ENCODE measurements around the gene DIAPH2.
A peak's percentile ranks its signal among the peaks of the same experiment; 100 is the strongest.
"Not testable (repeated sequence)": the region's sequence is repeated elsewhere in the genome, so short reads cannot be mapped to it uniquely, and the experiment has no call there.

DIAPH2 gene

DNA sequence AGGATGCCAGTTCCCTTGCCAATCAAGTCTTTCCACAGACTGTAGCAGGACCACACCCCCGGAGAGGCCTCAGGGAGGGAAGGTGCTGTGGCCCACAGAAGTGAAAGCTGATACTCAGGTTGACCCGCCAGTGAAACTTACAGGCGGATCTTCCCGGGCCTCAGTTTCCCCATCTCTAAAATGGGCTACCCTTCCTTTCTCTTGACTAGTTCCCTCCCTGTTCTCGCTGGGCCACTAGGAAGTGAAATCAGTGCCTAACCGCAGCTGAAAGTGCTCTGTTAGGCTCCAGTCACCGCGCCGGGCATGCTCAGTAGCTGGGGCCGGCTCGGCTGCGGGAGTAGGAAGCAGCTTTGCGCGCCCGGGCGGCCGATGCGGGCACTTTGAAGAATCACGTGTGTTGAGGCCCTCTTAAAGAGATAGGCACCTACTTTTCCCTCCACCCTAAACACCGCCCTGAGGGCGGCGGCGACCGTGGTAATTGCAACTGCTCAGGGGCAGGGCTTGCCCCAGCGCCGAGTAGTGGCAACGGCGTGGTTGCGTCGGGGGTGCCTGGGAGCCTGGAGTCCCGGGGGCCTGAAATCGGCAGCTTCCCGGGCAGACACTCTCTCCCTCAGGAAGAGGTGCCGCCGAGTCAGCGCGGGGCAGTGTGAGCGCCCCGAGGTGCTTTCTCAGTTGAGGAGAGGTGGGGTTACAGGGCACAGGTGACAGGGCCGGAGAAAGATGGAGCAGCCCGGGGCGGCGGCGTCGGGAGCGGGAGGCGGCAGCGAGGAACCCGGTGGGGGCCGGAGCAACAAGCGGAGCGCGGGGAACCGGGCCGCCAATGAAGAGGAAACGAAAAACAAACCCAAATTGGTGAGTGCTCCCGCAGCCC, at the start of gene DIAPH2:
Gene DIAPH2 (plus strand): TSS at position 504 of the 871 bp plus-strand sequence.
- DNase-seq (ENCODE audit: low spot score), result peak; percentile 38

DNA sequence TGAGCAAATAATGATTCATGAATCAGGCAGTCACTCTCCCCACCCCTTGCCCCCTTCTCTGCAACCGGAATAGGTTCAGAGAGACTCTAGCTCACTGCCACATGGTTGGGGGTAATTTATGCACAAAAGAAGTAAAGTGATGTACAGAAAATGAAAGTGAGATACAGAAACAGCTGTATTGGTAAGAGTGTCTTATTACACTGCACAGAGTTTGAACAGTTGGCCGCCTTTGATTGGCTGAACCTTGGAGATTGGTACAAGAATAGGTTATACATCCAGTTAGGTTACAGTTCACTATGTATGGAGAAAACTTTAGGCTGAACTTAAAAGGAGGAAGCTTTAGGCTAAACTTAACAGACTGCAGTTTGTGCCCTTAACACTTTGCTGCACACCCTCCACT, 34.6 kb upstream of the DIAPH2 start:
- no peak for DNase-seq (ENCODE audit: low spot score)

DNA sequence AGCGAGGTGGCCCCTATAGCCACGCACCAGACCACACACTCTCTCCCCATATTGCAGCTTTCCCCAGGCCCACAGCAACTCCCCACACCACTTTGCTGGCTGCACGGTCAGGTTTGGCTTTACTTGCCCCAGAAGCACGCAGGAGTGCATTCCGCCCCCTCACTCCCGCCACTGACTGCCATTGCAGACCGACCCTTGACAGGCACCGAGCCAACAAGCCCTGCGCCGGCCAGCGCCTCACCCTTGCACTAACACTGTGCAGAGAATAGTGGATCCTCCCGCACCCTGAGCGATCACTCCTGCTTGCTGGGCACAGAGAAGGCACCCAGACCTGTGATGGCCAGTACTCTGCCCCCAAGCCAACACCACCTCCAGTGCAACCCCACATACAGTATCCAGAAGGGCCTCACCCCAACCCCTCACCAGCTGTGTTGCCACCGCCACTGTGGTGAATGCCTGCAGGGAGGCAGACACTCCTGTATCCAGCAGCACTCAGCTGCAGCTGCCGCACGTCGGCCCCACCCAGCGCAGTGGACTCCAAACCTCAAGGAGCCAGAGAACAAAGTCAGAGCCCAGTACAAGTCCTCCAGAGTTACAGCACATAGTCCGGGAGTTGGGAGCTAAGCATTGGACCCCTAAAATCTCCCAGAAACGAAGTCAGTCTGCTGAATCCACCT, 28.6 kb upstream of the DIAPH2 start:
- no peak for DNase-seq (ENCODE audit: low spot score)

DNA sequence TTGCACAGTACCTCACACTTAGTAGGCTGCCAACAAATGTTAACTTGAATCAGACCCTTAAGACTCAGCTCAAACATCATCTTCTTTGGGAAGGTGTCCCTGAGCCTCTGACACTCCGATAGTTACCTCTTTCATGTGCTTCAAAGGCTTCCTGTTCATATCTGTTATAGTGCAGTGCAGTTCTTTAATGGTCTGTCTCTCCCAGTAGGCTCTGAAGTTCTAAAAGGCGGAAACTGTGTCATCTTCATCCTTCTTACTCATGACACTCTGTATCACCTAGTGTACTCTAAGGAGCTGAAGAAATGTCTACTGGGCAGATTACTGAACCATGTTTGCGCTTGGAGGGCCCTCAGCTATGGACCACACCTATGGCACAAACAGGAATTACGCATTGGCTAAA, 2.1 kb upstream of the DIAPH2 start:
- no peak for DNase-seq (ENCODE audit: low spot score)

DNA sequence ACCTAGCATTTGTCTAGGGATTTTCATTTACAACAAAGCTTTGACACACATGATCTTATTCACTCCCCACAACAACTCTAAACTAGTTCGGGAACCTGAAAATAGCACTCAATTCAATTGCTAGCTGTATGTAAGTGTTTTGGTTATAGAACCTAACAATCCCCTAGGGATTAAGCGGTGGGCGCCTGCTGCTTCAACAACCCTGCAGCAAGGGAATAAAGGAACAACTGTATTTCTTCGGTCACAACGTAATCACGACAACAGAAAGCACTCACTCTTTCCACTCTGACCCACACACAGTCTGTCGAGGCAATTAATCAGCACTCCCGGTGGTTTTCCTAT, 674 bp upstream of the DIAPH2 start:
- no peak for DNase-seq (ENCODE audit: low spot score)

DNA sequence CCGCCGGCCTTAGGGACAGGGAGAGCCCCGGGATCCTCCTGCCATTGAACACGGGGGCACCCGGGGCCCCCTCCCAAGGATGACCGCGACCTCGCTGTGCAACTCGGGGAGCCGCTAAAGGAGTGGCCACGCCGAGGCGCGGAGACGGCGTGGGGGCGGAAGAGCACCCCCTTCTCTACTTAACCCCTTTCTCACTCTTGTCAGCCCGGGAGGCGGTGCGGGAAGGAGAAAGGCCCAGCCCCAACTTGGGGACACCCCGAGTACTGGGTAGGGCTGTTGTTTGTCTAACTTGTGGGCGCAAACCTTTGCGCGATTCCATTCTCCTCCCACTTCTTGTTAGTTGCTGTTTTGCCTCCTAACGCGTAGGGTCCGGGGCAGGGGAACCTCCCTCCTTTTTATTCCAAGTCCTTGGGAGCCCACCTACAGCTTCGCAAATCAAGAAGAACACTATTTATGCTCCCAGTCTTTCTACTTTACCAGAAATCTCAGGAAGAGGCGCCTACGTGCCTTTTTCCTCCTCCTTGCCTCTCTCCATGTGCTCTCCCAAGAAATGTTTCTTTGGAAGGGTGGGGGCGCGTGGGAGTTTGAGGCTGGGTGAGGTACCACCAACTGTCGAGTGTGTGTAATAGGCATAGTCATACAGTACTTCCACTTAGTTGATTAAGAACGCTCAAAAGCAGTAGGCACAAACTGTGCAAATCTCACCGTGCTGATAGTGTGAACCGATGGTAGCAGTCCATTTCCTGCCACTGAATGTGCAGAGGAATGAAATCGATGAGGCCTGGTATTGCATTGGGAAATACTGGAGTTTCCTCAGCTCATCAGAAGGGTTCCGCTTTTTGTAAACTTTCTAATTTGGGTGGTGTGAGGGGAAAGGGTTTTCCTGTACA, 813 bp downstream of the DIAPH2 start:
- DNase-seq (ENCODE audit: low spot score), result no peak

DNA sequence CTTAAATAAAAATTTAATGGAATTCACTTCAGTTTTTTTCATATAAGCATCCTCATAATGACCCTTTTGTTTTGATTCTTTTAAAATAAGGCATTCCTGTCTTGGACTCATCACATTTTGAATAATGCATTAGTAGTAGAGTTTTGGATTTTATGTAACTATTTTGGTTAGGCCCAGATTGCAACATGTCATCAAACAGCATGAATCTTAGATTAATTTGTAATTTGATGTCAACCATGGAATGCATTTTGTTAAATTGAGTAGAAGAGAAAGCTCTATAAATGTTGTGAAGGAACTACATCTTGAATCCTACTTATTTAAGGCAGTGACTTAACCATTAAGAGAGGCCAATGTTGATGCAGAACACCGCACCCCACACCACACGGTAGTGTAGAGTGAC, 3.1 kb downstream of the DIAPH2 start:
- no peak for DNase-seq (ENCODE audit: low spot score)

DNA sequence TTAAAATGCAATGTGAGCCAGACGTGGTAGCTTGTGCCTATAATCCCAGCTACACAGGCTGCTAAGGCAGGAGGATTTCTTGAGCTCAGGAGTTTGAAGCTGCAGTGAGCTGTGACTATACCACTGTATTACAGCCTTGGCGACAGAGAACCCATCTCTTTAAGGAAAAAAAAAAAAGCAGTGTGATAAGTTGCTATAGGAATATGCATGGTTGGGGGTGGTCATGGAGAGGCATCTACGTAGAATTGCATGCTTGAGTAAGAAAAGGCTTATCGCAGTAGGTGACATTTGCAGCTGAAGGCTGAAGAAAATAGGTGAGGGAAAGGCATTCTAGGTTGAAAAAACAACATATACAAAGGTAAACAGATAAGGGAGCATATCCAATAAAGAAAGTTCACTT, 4.1 kb downstream of the DIAPH2 start:
- DNase-seq (ENCODE audit: low spot score), result no peak

DNA sequence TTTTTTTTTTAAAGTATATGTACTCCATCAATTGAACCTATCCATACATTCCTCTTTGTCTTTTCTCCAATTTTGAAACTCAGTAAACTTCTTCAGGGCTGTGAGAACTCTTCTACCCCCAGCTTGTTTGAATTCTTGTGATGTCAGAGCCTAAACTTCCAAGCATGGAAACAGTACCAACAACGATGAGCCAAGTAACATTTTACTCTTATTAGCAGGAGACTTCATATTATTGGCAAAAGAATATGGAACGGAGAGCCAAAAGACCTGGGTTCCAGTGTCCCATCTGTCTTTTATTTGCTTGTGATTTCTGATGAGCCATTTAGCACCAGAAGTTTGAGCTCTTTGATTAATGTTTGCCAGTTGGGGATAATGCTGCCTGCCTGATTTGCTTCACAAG, 5.3 kb downstream of the DIAPH2 start:
- no peak for DNase-seq (ENCODE audit: low spot score)

DNA sequence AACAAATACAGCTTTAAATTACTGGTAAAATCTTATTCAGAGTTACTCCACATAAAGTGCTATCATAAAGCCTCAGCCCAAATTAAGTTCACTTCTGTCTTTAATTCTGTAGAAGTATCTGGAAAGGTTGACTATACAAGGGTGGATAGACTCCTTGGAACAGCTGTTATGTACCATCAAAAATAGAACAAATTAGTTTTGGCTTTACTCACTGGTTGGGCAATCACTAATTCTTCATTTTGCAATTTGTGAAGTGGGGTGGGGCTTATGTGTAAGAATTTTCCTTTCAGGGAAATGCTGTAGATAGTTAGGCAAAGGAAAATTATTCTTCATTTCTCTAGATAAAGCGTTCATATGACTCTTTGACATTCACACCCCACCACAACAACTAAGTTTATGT, 7.8 kb downstream of the DIAPH2 start:
- DNase-seq (ENCODE audit: low spot score), result no peak

DNA sequence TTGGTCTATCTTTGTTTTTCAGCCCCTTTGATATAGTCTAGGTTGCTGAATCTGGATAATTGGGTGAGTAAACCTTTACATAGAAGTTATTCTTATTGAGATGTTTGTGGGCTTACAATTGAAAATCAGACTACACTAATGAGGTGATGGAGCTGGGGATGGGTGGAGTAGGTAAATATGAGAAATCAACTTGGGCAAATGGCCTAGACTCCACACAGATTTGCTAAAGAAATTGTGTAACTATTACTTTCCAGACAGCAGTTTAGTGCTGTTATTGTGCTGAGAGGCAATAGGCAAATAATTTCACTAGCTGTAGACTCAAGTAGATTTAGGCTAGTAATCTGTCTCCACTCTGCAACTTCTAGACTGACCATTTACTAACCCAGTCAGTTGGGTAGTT, 8.2 kb downstream of the DIAPH2 start:
- DNase-seq (ENCODE audit: low spot score), result no peak

DNA sequence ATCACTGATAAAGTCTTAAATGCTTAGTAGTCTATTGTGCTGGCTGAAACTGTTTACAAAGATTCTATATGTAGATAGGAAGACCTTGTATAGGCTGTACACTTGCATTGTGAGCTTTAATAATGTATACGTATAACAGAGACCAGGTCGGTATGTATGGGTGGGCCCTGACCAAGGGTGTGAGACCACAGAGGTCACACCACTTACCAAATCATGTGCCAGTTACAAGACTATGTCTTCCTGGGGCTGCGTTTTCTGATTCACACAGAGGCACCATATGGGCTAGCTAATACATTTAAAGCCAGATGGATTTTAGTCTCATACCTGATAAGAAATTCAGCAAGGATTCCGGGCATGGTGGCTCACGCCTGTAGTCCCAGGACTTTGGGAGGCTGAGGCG, 8.8 kb downstream of the DIAPH2 start:
- no peak for DNase-seq (ENCODE audit: low spot score)

DNA sequence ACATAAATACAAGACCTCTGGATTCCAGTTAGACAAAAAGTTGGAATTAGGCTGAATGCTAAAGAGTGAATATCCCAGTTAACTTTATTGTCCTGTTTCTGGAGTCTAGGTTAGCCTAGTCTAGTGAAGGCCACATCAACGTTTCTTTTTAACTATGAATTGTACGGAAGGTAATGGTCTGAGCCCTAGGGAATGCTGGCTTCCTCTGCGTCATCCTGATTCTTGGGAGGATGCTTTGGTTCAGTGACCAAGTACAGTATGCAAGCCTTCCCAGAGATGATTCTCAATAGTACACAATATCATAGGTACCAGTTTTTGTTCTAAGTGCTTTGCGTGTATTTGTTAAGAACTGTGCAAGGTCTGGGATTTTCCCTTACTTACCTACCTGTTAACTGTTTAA, 11.8 kb downstream of the DIAPH2 start:
- no peak for DNase-seq (ENCODE audit: low spot score)

DNA sequence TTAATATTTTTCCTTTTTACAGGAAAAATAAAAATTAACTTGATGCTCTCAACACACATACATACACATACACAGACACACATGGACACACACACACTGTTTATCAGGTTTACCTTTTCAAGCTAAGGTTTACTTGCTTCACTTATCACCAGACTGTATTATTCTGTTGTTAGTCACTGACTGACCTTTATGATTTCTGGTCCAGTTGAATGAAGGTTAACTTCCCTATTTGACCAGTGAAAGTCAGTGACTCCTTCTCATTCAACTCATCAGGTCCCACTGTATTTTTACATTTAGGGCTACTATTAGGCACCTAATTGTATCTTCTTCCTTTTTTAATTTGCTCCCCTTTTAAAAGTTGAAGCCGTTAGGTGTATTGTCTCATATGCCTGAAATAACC, 16.0 kb downstream of the DIAPH2 start:
- no peak for DNase-seq (ENCODE audit: low spot score)

DNA sequence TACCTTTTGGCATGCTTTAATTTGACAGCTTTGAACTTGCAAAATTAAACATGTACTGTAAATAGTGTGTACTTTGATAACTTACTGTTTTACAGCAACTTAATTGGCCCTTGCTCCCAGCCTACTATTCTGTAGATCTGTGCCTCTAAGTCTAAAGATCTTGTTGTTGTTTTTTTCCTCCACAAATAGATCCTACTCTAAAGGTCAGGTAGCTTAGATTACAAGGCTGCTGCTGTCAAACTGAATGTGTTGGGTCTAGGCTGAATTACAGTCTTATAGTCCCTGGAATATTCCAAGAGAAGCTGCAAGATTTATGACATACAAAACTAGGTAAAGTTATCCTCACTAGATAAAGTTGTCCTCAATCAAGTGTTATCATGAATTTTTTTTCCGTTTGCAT, 18.7 kb downstream of the DIAPH2 start:
- no peak for DNase-seq (ENCODE audit: low spot score)

DNA sequence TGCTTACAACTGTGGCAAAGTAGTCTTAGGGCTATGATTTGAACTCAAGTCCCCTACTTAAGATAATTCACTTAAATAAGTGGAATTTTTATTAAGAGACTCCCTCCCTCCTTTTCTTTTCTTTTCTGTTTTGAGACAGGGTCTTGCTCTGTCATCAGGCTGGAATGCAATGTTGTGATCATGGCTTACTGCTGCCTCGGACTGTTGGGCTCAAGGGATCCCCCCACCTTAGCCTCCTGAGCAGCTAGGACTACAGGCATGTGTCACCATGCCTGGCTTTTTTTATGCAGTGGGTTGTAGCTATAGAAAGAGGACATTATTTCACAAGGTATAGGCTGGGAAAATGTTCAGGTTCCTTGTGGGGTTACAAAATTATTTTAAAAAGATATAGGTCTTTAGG, 19.2 kb downstream of the DIAPH2 start:
- no peak for DNase-seq (ENCODE audit: low spot score)

DNA sequence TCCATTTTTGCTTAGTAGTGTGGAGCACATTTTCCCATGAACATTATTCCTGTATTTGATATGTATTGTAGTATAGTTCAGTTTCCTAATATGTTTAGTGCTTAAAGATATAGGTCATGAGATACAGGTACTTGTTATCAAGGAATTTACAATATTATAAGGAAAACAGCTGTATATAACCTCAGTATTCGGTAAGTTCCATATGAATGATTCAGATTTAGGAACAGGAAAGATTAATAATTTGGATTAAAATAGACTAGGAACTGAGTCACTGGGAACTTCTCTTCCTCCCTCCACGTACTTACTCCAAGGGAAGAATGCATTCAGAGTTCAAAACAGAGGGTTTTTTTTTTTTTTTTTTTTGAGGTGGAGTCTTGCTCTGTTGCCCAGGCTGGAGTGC, 20.0 kb downstream of the DIAPH2 start:
- no peak for DNase-seq (ENCODE audit: low spot score)

DNA sequence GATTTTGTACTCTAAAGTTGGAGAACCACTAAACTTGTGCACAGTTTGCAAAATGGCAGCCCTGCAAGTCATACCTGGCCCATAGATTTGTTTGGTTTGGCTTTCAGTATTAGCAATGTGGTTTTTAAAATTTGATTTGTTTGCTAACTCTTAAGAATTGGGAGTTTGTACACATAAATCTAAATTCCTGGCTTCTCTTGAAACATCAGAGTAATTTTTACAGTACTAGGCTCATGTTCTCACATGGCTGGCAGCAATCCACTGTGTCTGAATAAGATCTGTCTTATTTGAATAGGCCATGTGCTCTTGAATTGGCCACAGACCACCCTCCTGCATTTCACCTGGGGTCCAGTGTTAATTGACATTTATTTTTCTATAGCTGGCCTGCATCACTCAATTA, 21.3 kb downstream of the DIAPH2 start:
- no peak for DNase-seq (ENCODE audit: low spot score)

DNA sequence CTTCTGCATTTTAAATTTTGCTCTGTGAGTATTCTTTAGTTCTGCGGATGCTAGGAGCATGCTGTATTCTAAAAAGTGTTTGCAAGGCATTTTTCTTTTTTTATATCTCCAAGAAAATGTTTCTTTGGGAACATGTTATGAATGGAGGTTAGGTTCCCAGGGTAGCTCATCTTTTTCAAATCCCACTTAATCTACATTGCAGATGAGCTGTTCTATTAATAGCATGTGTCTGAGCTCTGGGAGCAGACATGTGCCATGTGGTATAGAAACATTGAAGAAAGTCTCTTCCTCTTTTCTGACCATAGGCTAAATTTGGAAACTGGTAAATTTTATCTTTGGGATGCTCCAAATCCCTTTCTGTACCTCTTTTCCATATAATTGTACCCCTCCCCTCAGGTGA, 23.2 kb downstream of the DIAPH2 start:
- no peak for DNase-seq (ENCODE audit: low spot score)

DNA sequence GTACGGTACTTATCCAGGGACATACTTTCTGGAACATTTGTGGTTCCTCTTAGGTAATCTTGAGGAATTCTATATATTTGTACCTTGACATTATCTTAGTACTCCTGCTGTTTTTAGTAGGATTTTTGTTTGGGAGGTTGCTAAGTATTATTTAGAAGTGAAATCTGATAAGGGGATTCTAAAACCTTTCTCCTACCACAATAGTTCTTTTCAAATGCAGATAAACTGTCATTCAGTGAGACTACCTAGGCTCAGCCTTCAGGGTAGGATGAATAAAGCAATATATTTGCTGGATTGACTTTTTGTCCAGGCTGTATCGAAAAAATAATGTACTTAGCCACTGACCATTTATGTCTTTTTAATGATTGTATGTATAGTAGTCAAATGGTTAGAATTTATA, 25.4 kb downstream of the DIAPH2 start:
- no peak for DNase-seq (ENCODE audit: low spot score)

DNA sequence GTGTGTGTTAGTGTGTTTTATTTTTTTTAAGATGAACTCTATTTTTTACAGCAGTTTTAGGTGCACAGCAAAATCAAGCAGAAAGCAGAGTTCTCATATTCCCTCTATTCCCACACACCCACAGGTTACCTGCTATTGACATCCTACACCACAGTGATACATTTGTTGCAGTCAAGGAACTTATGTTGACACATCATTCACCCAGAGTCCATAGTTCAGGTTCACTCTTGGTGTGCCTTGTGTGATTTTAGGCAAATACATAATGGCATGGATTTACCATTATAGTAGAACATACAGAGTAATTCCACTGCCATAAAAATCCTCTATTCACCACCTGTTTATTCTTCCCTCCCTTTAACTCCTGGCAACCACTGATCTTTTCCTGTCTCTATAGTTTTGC, 28.7 kb downstream of the DIAPH2 start:
- no peak for DNase-seq (ENCODE audit: low spot score)

DNA sequence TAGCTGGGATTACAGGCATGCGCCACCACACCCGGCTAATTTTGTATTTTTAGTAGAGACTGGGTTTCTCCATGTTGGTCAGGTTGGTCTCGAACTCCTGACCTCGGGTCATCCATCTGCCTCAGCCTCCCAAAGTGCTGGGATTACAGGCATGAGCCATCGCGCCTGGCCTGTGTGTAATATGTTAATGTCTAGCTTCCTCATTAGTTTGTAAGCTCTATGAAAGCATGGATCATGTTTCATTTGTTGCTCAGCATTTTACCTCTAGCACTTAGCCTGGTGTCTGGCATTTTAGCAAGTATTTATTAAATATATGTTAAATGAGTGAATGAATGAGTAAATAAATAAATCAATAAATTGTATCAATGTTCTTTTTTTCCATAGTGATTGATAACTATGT, 29.8 kb downstream of the DIAPH2 start:
- not testable (repeated sequence) for DNase-seq (ENCODE audit: low spot score)

DNA sequence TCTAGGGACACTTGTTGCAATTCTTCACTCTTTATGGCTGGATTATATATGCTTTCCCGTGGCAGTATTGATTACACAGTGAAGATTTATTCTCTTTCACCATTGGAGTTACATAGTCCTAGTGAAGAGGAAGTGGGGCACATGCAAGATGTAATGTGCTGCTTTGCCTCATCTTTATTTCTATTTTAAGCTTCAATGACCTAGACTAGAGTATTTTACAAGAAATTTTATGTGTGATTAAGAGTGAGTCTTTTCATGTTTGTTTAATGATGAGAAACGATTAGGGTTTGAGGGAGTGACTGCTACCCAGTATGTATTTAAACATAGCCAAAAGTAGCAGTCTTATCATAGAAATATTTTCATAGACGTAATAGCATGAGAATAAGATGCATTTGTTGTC, 30.8 kb downstream of the DIAPH2 start:
- DNase-seq (ENCODE audit: low spot score), result no peak
